Ishikawa (cell line): ENCODE data around the gene RALGPS1.

ENCODE experiments used
- CEBPB ChIP-seq: IDR thresholded peaks from 2 replicates; pipeline ENCODE4 v1.6.1; 2012
- CREB1 ChIP-seq: IDR thresholded peaks from 2 replicates; pipeline ENCODE4 v1.6.1; 2012; ENCODE audit warnings: low read depth
- EGR1 ChIP-seq: IDR thresholded peaks from 2 replicates; pipeline ENCODE4 v1.6.1; 2012
- EP300 ChIP-seq: IDR thresholded peaks from 2 replicates; pipeline ENCODE4 v1.6.1; 2012; ENCODE audit warnings: borderline replicate concordance
- FOXM1 ChIP-seq: IDR thresholded peaks from 2 replicates; pipeline ENCODE4 v1.6.1; 2012; ENCODE audit warnings: low read depth, borderline replicate concordance
- MAX ChIP-seq: IDR thresholded peaks from 2 replicates; pipeline ENCODE4 v1.6.1; 2012
- NFIC ChIP-seq: IDR thresholded peaks from 2 replicates; pipeline ENCODE4 v1.6.1; 2012
- RAD21 ChIP-seq: IDR thresholded peaks from 2 replicates; pipeline ENCODE4 v1.6.1; 2012; ENCODE audit warnings: low read depth
- REST ChIP-seq: IDR thresholded peaks from 2 replicates; pipeline ENCODE4 v1.6.1; 2012; ENCODE audit warnings: low read depth, mild to moderate bottlenecking
- TAF1 ChIP-seq: IDR thresholded peaks from 2 replicates; pipeline ENCODE4 v1.6.1; 2012; ENCODE audit warnings: low read depth, mild to moderate bottlenecking
- TCF12 ChIP-seq: IDR thresholded peaks from 2 replicates; pipeline ENCODE4 v1.6.1; 2012; ENCODE audit warnings: low read depth
- TEAD4 ChIP-seq: IDR thresholded peaks from 2 replicates; pipeline ENCODE4 v1.6.1; 2012

GRCh38 chr9:127020802-127021078, 106.2 kb downstream of the RALGPS1 start:
- TF ChIP-seq TCF12 (no peak), CREB1 (no peak), CEBPB (no peak), EP300 (no peak), REST (no peak), MAX (no peak), TEAD4 (no peak), FOXM1 (no peak), NFIC (no peak), TAF1 (no peak), EGR1 (no peak), RAD21 (no peak)
